SK-N-SH treated with all-trans-retinoic acid at 6 μM for 48 hours (cell line): ENCODE measurements around the gene DDB1.

ENCODE experiments used
- BACH2 ChIP-seq: fragments of 250-450 bp; sonication (Bioruptor Pico); IDR thresholded peaks from 2 replicates; pipeline ENCODE4 v1.9.0; 2021; ENCODE audit warnings: mild to moderate bottlenecking, borderline replicate concordance
- ESRRG ChIP-seq: fragments of 250-450 bp; sonication (Bioruptor Pico); IDR thresholded peaks from 2 replicates; pipeline ENCODE4 v1.6.1; 2021; ENCODE audit warnings: mild to moderate bottlenecking
- PATZ1 ChIP-seq: fragments of 250-450 bp; sonication (Bioruptor Pico); IDR thresholded peaks from 2 replicates; pipeline ENCODE4 v1.8.0; 2020; ENCODE audit warnings: mild to moderate bottlenecking, moderate library complexity, borderline replicate concordance
- RARB ChIP-seq: fragments of 250-450 bp; sonication (Bioruptor Pico); IDR thresholded peaks from 2 replicates; pipeline ENCODE4 v1.8.0; 2021; ENCODE audit warnings: mild to moderate bottlenecking, moderate library complexity
- ZC3H10 ChIP-seq: fragments of 250-450 bp; sonication (Bioruptor Pico); IDR thresholded peaks from 2 replicates; pipeline ENCODE4 v1.5.1; 2021; ENCODE audit warnings: mild to moderate bottlenecking, moderate library complexity
- ZFP30 ChIP-seq: fragments of 450-650 bp; formaldehyde crosslinking; IDR thresholded peaks from 2 replicates; pipeline ENCODE4 v1.5.0; 2022; ENCODE audit warnings: mild to moderate bottlenecking, moderate library complexity
- ZNF70 ChIP-seq: fragments of 450-650 bp; formaldehyde crosslinking; IDR thresholded peaks from 2 replicates; pipeline ENCODE4 v1.5.0; 2020; ENCODE audit warnings: mild to moderate bottlenecking, moderate library complexity

- TF ChIP-seq ZNF70 (CRISPR knock-in tag) (no peak), ZC3H10 (CRISPR knock-in tag) (no peak), ZFP30 (CRISPR knock-in tag) (no peak), ESRRG (CRISPR knock-in tag) (no peak), RARB (no peak), PATZ1 (CRISPR knock-in tag) (no peak), BACH2 (CRISPR knock-in tag) (no peak)
Measured at GRCh38 chr11:61256710-61257482, 76.0 kb downstream of the DDB1 start.
